ENCODE data around the gene ULBP1. TPM values are rescaled to one million over a fixed set of nuclear protein-coding genes. Genes with fewer than 3 reads are reported as not detected.
"Not testable (repeated sequence)": the region's sequence is repeated elsewhere in the genome, so short reads cannot be mapped to it uniquely, and the experiment has no call there.

Gene ULBP1
- total and polyA plus RNA-seq, 4 donors: 0.59 to 6.2 (median 1.8) TPM

- peaks cover 0 to 9% (median 0%) of the 10 kb centered on the region in 5 donors for H3K4me1 ChIP-seq (ENCODE audit: control insufficient read depth in 5 of 5, insufficient read depth in 5 of 5, low read length in 5 of 5)
- ATAC-seq (ENCODE audit: insufficient read depth, low FRiP score): no peak
- TF ChIP-seq CTCF (IDR thresholded peaks at IDR 0.05; ENCODE audit: control extremely low read depth, extremely low read depth): no peak
- DNase-seq: no peak
- no peak overlapping the region for H3K27ac ChIP-seq (ENCODE audit: low read depth in 1 of 2, low read length in 1 of 2)
- no peaks in the 10 kb centered on the region for H3K36me3 ChIP-seq (ENCODE audit: control insufficient read depth in 4 of 4, insufficient read depth in 4 of 4, low read length in 4 of 4)
- 42 to 54% methylated on average over 9 of the region's 9 CpGs for WGBS, 2 donors
- no peak overlapping the region for H3K4me3 ChIP-seq
- H3K9ac ChIP-seq (ENCODE audit: insufficient read depth in 1 of 2, low read length in 2 of 2): no peak overlapping the region
- H3K9me3 ChIP-seq (ENCODE audit: control insufficient read depth in 4 of 4, insufficient read depth in 3 of 4, low read length in 3 of 4): no peaks in the 10 kb centered on the region
- peaks cover 0 to 42% (median 39%) of the 10 kb centered on the region in 3 donors for H3K27me3 ChIP-seq (ENCODE audit: control insufficient read depth in 3 of 3, insufficient read depth in 3 of 3, low read length in 2 of 3)
Observed at GRCh38 chr6:150008588-150008987, 44.8 kb downstream of the ULBP1 start.

GRCh38 chr6:150012846-150013784 is 49.4 kb downstream of the ULBP1 start:
- not testable (repeated sequence) for ATAC-seq (ENCODE audit: insufficient read depth, low FRiP score); H3K9ac ChIP-seq (ENCODE audit: insufficient read depth in 1 of 2, low read length in 2 of 2); H3K36me3 ChIP-seq (ENCODE audit: control insufficient read depth in 4 of 4, insufficient read depth in 4 of 4, low read length in 4 of 4); H3K27ac ChIP-seq (ENCODE audit: low read depth in 1 of 2, low read length in 1 of 2); H3K4me1 ChIP-seq (ENCODE audit: control insufficient read depth in 5 of 5, insufficient read depth in 5 of 5, low read length in 5 of 5); DNase-seq; H3K4me3 ChIP-seq; H3K9me3 ChIP-seq (ENCODE audit: control insufficient read depth in 4 of 4, insufficient read depth in 3 of 4, low read length in 3 of 4)
- H3K27me3 ChIP-seq (ENCODE audit: control insufficient read depth in 3 of 3, insufficient read depth in 3 of 3, low read length in 2 of 3): peaks cover 0 to 74% (median 66%) of the 10 kb centered on the region in 3 donors
- WGBS, 2 donors: 44 to 48% methylated on average over 8 of the region's 8 CpGs

GRCh38 chr6:150013785-150014622 is 50.3 kb downstream of the ULBP1 start:
- WGBS, 2 donors: 12 to 22% methylated on average over 11 to 12 of the region's 24 CpGs
- H3K4me3 ChIP-seq; DNase-seq; H3K9me3 ChIP-seq (ENCODE audit: control insufficient read depth in 4 of 4, insufficient read depth in 3 of 4, low read length in 3 of 4); H3K27ac ChIP-seq (ENCODE audit: low read depth in 1 of 2, low read length in 1 of 2); H3K36me3 ChIP-seq (ENCODE audit: control insufficient read depth in 4 of 4, insufficient read depth in 4 of 4, low read length in 4 of 4); H3K9ac ChIP-seq (ENCODE audit: insufficient read depth in 1 of 2, low read length in 2 of 2); ATAC-seq (ENCODE audit: insufficient read depth, low FRiP score); H3K4me1 ChIP-seq (ENCODE audit: control insufficient read depth in 5 of 5, insufficient read depth in 5 of 5, low read length in 5 of 5): not testable (repeated sequence)
- H3K27me3 ChIP-seq (ENCODE audit: control insufficient read depth in 3 of 3, insufficient read depth in 3 of 3, low read length in 2 of 3): peaks cover 0 to 75% (median 63%) of the 10 kb centered on the region in 3 donors

- not testable (repeated sequence) for H3K4me3 ChIP-seq; H3K4me1 ChIP-seq (ENCODE audit: control insufficient read depth in 5 of 5, insufficient read depth in 5 of 5, low read length in 5 of 5); H3K9me3 ChIP-seq (ENCODE audit: control insufficient read depth in 4 of 4, insufficient read depth in 3 of 4, low read length in 3 of 4); H3K27ac ChIP-seq (ENCODE audit: low read depth in 1 of 2, low read length in 1 of 2); H3K36me3 ChIP-seq (ENCODE audit: control insufficient read depth in 4 of 4, insufficient read depth in 4 of 4, low read length in 4 of 4); DNase-seq; H3K9ac ChIP-seq (ENCODE audit: insufficient read depth in 1 of 2, low read length in 2 of 2); ATAC-seq (ENCODE audit: insufficient read depth, low FRiP score)
- peaks cover 0 to 72% (median 59%) of the 10 kb centered on the region in 3 donors for H3K27me3 ChIP-seq (ENCODE audit: control insufficient read depth in 3 of 3, insufficient read depth in 3 of 3, low read length in 2 of 3)
- WGBS, 2 donors: 6 to 11% methylated on average over 34 to 46 of the region's 50 CpGs
Observed at GRCh38 chr6:150014623-150015280, 51.0 kb downstream of the ULBP1 start.

GRCh38 chr6:150015281-150016001 is 51.7 kb downstream of the ULBP1 start:
- peaks cover 0 to 66% (median 54%) of the 10 kb centered on the region in 3 donors for H3K27me3 ChIP-seq (ENCODE audit: control insufficient read depth in 3 of 3, insufficient read depth in 3 of 3, low read length in 2 of 3)
- not testable (repeated sequence) for H3K4me3 ChIP-seq; DNase-seq; H3K36me3 ChIP-seq (ENCODE audit: control insufficient read depth in 4 of 4, insufficient read depth in 4 of 4, low read length in 4 of 4); H3K4me1 ChIP-seq (ENCODE audit: control insufficient read depth in 5 of 5, insufficient read depth in 5 of 5, low read length in 5 of 5); H3K9ac ChIP-seq (ENCODE audit: insufficient read depth in 1 of 2, low read length in 2 of 2); H3K27ac ChIP-seq (ENCODE audit: low read depth in 1 of 2, low read length in 1 of 2); H3K9me3 ChIP-seq (ENCODE audit: control insufficient read depth in 4 of 4, insufficient read depth in 3 of 4, low read length in 3 of 4)
- WGBS, 2 donors: 2 to 5% methylated on average over 15 of the region's 15 CpGs
- peak; percentile 23 for ATAC-seq (ENCODE audit: insufficient read depth, low FRiP score)
